PC-9 (cell line): ENCODE results near the gene NIPAL3.
"Not testable (repeated sequence)": the region's sequence is repeated elsewhere in the genome, so short reads cannot be mapped to it uniquely, and the experiment has no call there.

ENCODE experiments used
- CTCF ChIP-seq: fragments of 200-600 bp; sonication (generic); conservative IDR thresholded peaks from 2 replicates; pipeline ENCODE4 v1.6.1; 2017; ENCODE audit warnings: mixed run types, antibody characterized with exemption, mild to moderate bottlenecking, moderate library complexity
- EZH2 ChIP-seq: fragments of 200-600 bp; sonication (generic); IDR thresholded peaks from 2 replicates; pipeline ENCODE4 v1.8.0; 2017; ENCODE audit warnings: antibody characterized with exemption, low read depth

GRCh38 chr1:24488159-24488558 lies 72.6 kb downstream of the NIPAL3 start:
- TF ChIP-seq EZH2, CTCF: not testable (repeated sequence)
